ENCODE results near the gene TBC1D30. TPM values are rescaled to one million over a fixed set of nuclear protein-coding genes. Genes with fewer than 3 reads are reported as not detected.

The TBC1D30 gene
- total RNA-seq, 4 donors from 2014 or later = 1.9 to 4.0 (median 2.7) TPM

GRCh38 chr12:64923536-64923935 lies 99.1 kb downstream of the TBC1D30 start:
- Histone ChIP-seq H3K4me3 (no peak overlapping the region), H3K36me3 (no peaks in the 10 kb centered on the region), H3K27me3 (no peaks in the 10 kb centered on the region), H3K9me3 (no peaks in the 10 kb centered on the region), H3K27ac (replicated peaks in 1 of 4) (no peak overlapping the region), H3K4me1 (no peaks in the 10 kb centered on the region)
- TF ChIP-seq POLR2AphosphoS5 (IDR thresholded peaks at IDR 0.05) (no peak), POLR2A (IDR thresholded peaks at IDR 0.05; ENCODE audit: low read depth) (no peak), CTCF (IDR thresholded peaks at IDR 0.05) (no peak), EP300 (IDR thresholded peaks at IDR 0.05) (no peak)
- DNase-seq (ENCODE audit: extremely low spot score) = no peak
- intact Hi-C loops (cut with DNase I) = no loop called here

Other genes starting within 250 kb of the TBC1D30 start
- 100 to 1,000 TPM; 124 to 299 (median 229) TPM for gene RASSF3, start 214.2 kb upstream of the TBC1D30 start, total RNA-seq
- gene GNS, start 65.2 kb upstream of the TBC1D30 start, total RNA-seq = 10 to 100 TPM; 71.0 to 92.9 (median 89.9) TPM